Stomach (tissue), 9 donors: ENCODE measurements around the gene GRB10. TPM values are rescaled to one million over a fixed set of nuclear protein-coding genes. Genes with fewer than 3 reads are reported as not detected.

Experiments
- DNase-seq, 2 donors: peaks; one replicate each; pipeline versions ENCODE4 v3.0.0 to v3.0.0-alpha.2; 2013 to 2019
- H3K27ac ChIP-seq, 5 donors: fragments of 200-600 bp in 4 of 5; sonication (generic) in 4 of 5; one replicate each; pipeline ENCODE4 v1.5.1; 2013 to 2019; ENCODE audit warnings: mild to moderate bottlenecking in 1 of 5, moderate library complexity in 1 of 5
- H3K27me3 ChIP-seq, 3 donors: fragments of 200-600 bp; sonication (generic); one replicate each; pipeline ENCODE4 v1.5.1; 2017 to 2019; ENCODE audit warnings: mixed run types in 1 of 3
- H3K36me3 ChIP-seq, 4 donors: fragments of 200-600 bp; sonication (generic); 1 replicate in 3 of 4; 2 replicates in 1 of 4; pipeline ENCODE4 v1.5.1; 2016 to 2019
- H3K4me1 ChIP-seq, 4 donors: fragments of 200-600 bp; sonication (generic); one replicate each; pipeline ENCODE4 v1.5.1; 2016 to 2019
- H3K4me3 ChIP-seq, 4 donors: fragments of 200-600 bp; sonication (generic) in 3 of 4; one replicate each; pipeline ENCODE4 v1.5.1; 2016 to 2019; ENCODE audit warnings: mild to moderate bottlenecking in 1 of 4
- H3K9me3 ChIP-seq, 4 donors: fragments of 200-600 bp; sonication (generic); one replicate each; pipeline ENCODE4 v1.5.1; 2016 to 2019
- CTCF ChIP-seq, 7 experiments: fragments of 450-650 bp in 4 of 7; fragments of 200-600 bp in 3 of 7; sonication (generic) in 3 of 7; IDR thresholded peaks; one replicate each; pipeline ENCODE4 v1.5.1; 2016 to 2019; ENCODE audit warnings: antibody characterized with exemption in 7 of 7, control low read depth in 2 of 7, mild to moderate bottlenecking in 1 of 7
- EP300 ChIP-seq: sonication (generic); formaldehyde crosslinking; IDR thresholded peaks from one replicate; pipeline ENCODE4 v1.6.1; 2017; ENCODE audit warnings: antibody characterized with exemption
- POLR2A ChIP-seq, 4 donors: fragments of 450-650 bp; IDR thresholded peaks; one replicate each; pipeline ENCODE4 v1.6.1; 2016; ENCODE audit warnings: antibody characterized with exemption in 4 of 4, control low read depth in 2 of 4, mild to moderate bottlenecking in 1 of 4, moderate library complexity in 1 of 4
- POLR2AphosphoS5 ChIP-seq, 3 donors: sonication (generic); formaldehyde crosslinking; IDR thresholded peaks; one replicate each; pipeline ENCODE4 v1.6.1; 2016; ENCODE audit warnings: antibody characterized with exemption in 3 of 3
- WGBS, 5 donors: extraction: QIAGEN DNeasy Blood & Tissue Kit in 3 of 5; methylation state at CpG; one replicate each; pipeline versions ENCODE4 v1.1.5 to v1.1.7; 2013 to 2018; 5-methylcytosine and 5-hydroxymethylcytosine counted together
- intact Hi-C: fragments of 100-400 bp; cut with DNase I; formaldehyde crosslinking; loops from one replicate; pipeline ENCODE4 v1.15.1; 2023; ENCODE audit warnings: low total_unique reads
- polyA plus RNA-seq, 3 donors: library from polyadenylated mRNA; stranded (reverse); fragments of 200-250 nt; gene quantifications; one replicate each; pipeline ENCODE4 v1.2.3, GENCODE V29; 2013
- total RNA-seq, 5 donors: library from RNA; depleted of rRNA; stranded (reverse); fragments of >200 nt; gene quantifications; one replicate each; pipeline versions ENCODE4 v1.1.0 to v1.2.3, GENCODE V29; 2014 to 2016
- donor health status: healthy with polysubstance abuse.
- donor health status: Bipolar disorder and iron deficiency.
- donor health status: healthy.

The GRB10 gene
- total and polyA plus RNA-seq, 8 donors = 10.2 to 84.9 (median 49.6) TPM

GRCh38 chr7:50608196-50608906, 174.3 kb downstream of the GRB10 start:
- no peak for DNase-seq
- Histone ChIP-seq H3K27me3 (no peaks in the 10 kb centered on the region), H3K9me3 (no peaks in the 10 kb centered on the region), H3K4me3 (no peak overlapping the region), H3K27ac (no peak overlapping the region), H3K4me1 (peaks cover 0 to 8% (median 3%) of the 10 kb centered on the region in 4 donors), H3K36me3 (peaks cover 17 to 86% (median 82%) of the 10 kb centered on the region in 4 donors)
- 76 to 87% (median 79%) methylated on average over 9 of the region's 9 CpGs for WGBS, 5 donors
- no peak for TF ChIP-seq POLR2AphosphoS5 (IDR thresholded peaks at IDR 0.05)
- no peak for TF ChIP-seq POLR2A (IDR thresholded peaks at IDR 0.05)
- no peak for TF ChIP-seq CTCF (IDR thresholded peaks at IDR 0.05)
- TF ChIP-seq EP300 = no peak
- intact Hi-C loops = no loop called here

GRCh38 chr7:50607524-50608125, 175.1 kb downstream of the GRB10 start:
- no peak for TF ChIP-seq POLR2A (IDR thresholded peaks at IDR 0.05)
- no peak for TF ChIP-seq EP300
- no peak for TF ChIP-seq POLR2AphosphoS5 (IDR thresholded peaks at IDR 0.05)
- no peaks in the 10 kb centered on the region for H3K27me3 ChIP-seq
- H3K27ac ChIP-seq = no peak overlapping the region
- H3K4me1 ChIP-seq = peaks cover 0 to 8% (median 3%) of the 10 kb centered on the region in 4 donors
- H3K4me3 ChIP-seq = no peak overlapping the region
- no peak for DNase-seq
- 88 to 95% (median 92%) methylated on average over 6 of the region's 6 CpGs for WGBS, 5 donors
- H3K36me3 ChIP-seq = peaks cover 17 to 85% (median 82%) of the 10 kb centered on the region in 4 donors
- no peaks in the 10 kb centered on the region for H3K9me3 ChIP-seq
- intact Hi-C loops = no loop called here

- H3K4me1 ChIP-seq = peaks cover 0 to 10% (median 3%) of the 10 kb centered on the region in 4 donors
Measured at GRCh38 chr7:50605059-50605458, 177.6 kb downstream of the GRB10 start.

GRCh38 chr7:50603287-50603686, 179.4 kb downstream of the GRB10 start:
- 75 to 86% (median 84%) methylated on average over 7 of the region's 7 CpGs for WGBS, 5 donors
- H3K9me3 ChIP-seq = no peaks in the 10 kb centered on the region
- DNase-seq = no peak
- intact Hi-C loops = no loop called here
- H3K36me3 ChIP-seq = peaks cover 12 to 84% (median 75%) of the 10 kb centered on the region in 4 donors
- H3K27ac ChIP-seq = no peak overlapping the region
- peaks cover 0 to 10% (median 0%) of the 10 kb centered on the region in 4 donors for H3K4me1 ChIP-seq
- no peak overlapping the region for H3K4me3 ChIP-seq
- no peaks in the 10 kb centered on the region for H3K27me3 ChIP-seq
- TF ChIP-seq POLR2A (IDR thresholded peaks at IDR 0.05) (no peak), EP300 (no peak), CTCF (IDR thresholded peaks at IDR 0.05) (no peak), POLR2AphosphoS5 (IDR thresholded peaks at IDR 0.05) (no peak)

More at GRCh38 chr7:50605059-50605458, 177.6 kb downstream of the GRB10 start:
- Histone ChIP-seq H3K36me3 (peaks cover 12 to 74% (median 64%) of the 10 kb centered on the region in 4 donors), H3K4me3 (no peak overlapping the region), H3K27ac (no peak overlapping the region), H3K9me3 (no peaks in the 10 kb centered on the region), H3K27me3 (no peaks in the 10 kb centered on the region)
- WGBS, 5 donors = 95 to 100% (median 96%) methylated on average over 11 to 13 of the region's 13 CpGs
- TF ChIP-seq POLR2A (IDR thresholded peaks at IDR 0.05) = no peak
- TF ChIP-seq CTCF (IDR thresholded peaks at IDR 0.05) = no peak
- TF ChIP-seq POLR2AphosphoS5 (IDR thresholded peaks at IDR 0.05) = no peak
- TF ChIP-seq EP300 = no peak
- no peak for DNase-seq
- intact Hi-C loops = no loop called here
